HepG2 (cell line): ENCODE data around the gene SAMD10. TPM values are rescaled to one million over a fixed set of nuclear protein-coding genes. Genes with fewer than 3 reads are reported as not detected.

ENCODE experiments used
- BRD4 ChIP-seq: sonication (generic); formaldehyde crosslinking; IDR thresholded peaks from 2 replicates; pipeline ENCODE4 v1.4.0; 2020; ENCODE audit warnings: missing genetic modification reagents
- DNMT3B ChIP-seq: conservative IDR thresholded peaks from 2 replicates; pipeline ENCODE4 v1.6.1; 2016; ENCODE audit warnings: missing biosample characterization, control low read depth
- E2F1 ChIP-seq: sonication (generic); formaldehyde crosslinking; IDR thresholded peaks from 2 replicates; pipeline ENCODE4 v1.5.0; 2020; ENCODE audit warnings: missing genetic modification reagents
- HCFC1 ChIP-seq: fragments of 150-350 bp; IDR thresholded peaks from 2 replicates; pipeline ENCODE4 v1.6.1; 2014; ENCODE audit warnings: low read depth, low read length
- IKZF1 ChIP-seq: fragments of 450-650 bp; IDR thresholded peaks from 2 replicates; pipeline ENCODE4 v1.7.1; 2016
- KDM4B ChIP-seq: sonication (generic); formaldehyde crosslinking; IDR thresholded peaks from 2 replicates; pipeline ENCODE4 v1.4.0; 2020; ENCODE audit warnings: missing genetic modification reagents
- MEF2D ChIP-seq: sonication (generic); formaldehyde crosslinking; IDR thresholded peaks from 2 replicates; pipeline ENCODE4 v1.5.1; 2020; ENCODE audit warnings: mild to moderate bottlenecking, missing genetic modification reagents
- MTF2 ChIP-seq: sonication (generic); formaldehyde crosslinking; IDR thresholded peaks from 2 replicates; pipeline ENCODE4 v1.5.0; 2020; ENCODE audit warnings: missing genetic modification reagents, borderline replicate concordance
- RELA ChIP-seq: sonication (generic); formaldehyde crosslinking; IDR thresholded peaks from 2 replicates; pipeline ENCODE4 v1.4.0; 2020; ENCODE audit warnings: missing genetic modification reagents
- ZBTB38 ChIP-seq: sonication (generic); formaldehyde crosslinking; IDR thresholded peaks from 2 replicates; pipeline ENCODE4 v1.5.1; 2020; ENCODE audit warnings: mild to moderate bottlenecking, missing genetic modification reagents
- ZNF17 ChIP-seq: sonication (generic); formaldehyde crosslinking; IDR thresholded peaks from 2 replicates; pipeline ENCODE4 v1.5.0; 2020; ENCODE audit warnings: mild to moderate bottlenecking, missing genetic modification reagents
- ZNF235 ChIP-seq: sonication (generic); formaldehyde crosslinking; IDR thresholded peaks from 2 replicates; pipeline ENCODE4 v1.8.1; 2023; ENCODE audit warnings: mild to moderate bottlenecking, missing genetic modification reagents, borderline replicate concordance
- ZNF503 ChIP-seq: sonication (generic); formaldehyde crosslinking; IDR thresholded peaks from 2 replicates; pipeline ENCODE4 v1.4.0; 2020; ENCODE audit warnings: missing genetic modification reagents
- ZNF547 ChIP-seq: sonication (generic); formaldehyde crosslinking; IDR thresholded peaks from 2 replicates; pipeline ENCODE4 v1.5.1; 2020; ENCODE audit warnings: mild to moderate bottlenecking, missing genetic modification reagents
- ZNF569 ChIP-seq: sonication (generic); formaldehyde crosslinking; IDR thresholded peaks from 2 replicates; pipeline ENCODE4 v1.5.0; 2020; ENCODE audit warnings: mild to moderate bottlenecking, missing genetic modification reagents, moderate library complexity, borderline replicate concordance
- ZNF577 ChIP-seq: sonication (generic); formaldehyde crosslinking; IDR thresholded peaks from 2 replicates; pipeline ENCODE4 v1.4.0; 2020; ENCODE audit warnings: mild to moderate bottlenecking, low read depth, missing genetic modification reagents, borderline replicate concordance
- polyA plus RNA-seq, 8 experiments: library from polyadenylated mRNA; depleted of rRNA in 3 of 8; stranded (reverse) in 7 of 8; unstranded in 1 of 8; fragments of >200 nt; fragmentation: Illumina TruSeq in 4 of 8; extraction: Trizol in 4 of 8; gene quantifications; 2 replicates each; pipeline versions ENCODE4 v1.2.1 to v1.2.3, GENCODE V29; 2011 to 2016; ENCODE audit warnings: low read depth in 4 of 8, missing spikeins in 1 of 8, mixed read lengths in 1 of 8; ENCODE audit not compliant: insufficient read depth in 1 of 8
- total RNA-seq, 5 experiments: library from RNA; depleted of rRNA; stranded (reverse); fragments of >200 nt; fragmentation: Illumina TruSeq; extraction: Trizol; gene quantifications; 2 replicates each; pipeline ENCODE4 v1.2.3, GENCODE V29; 2016; ENCODE audit warnings: low read depth in 1 of 5
- TF ChIP-seq, protein P1 (sequence below): sonication (generic); formaldehyde crosslinking; IDR thresholded peaks from 2 replicates; pipeline ENCODE4 v1.5.0; 2020; ENCODE audit warnings: missing genetic modification reagents, mild to moderate bottlenecking, borderline replicate concordance

Gene SAMD10
- total and polyA plus RNA-seq, 2 of the 13 experiments (the other 11 are each of a cell fraction or from before 2014, with no cell fraction given), result 6.1 to 11.0 TPM

- TF ChIP-seq DNMT3B (CRISPR knock-in tag) (peak; percentile 65; the same call in 1 of the 2 replicates), ZNF17 (CRISPR knock-in tag) (no peak), ZNF503 (CRISPR knock-in tag) (peak; percentile 88; the same call in 1 of the 2 replicates), MTF2 (CRISPR knock-in tag) (peak; percentile 82; the same call in 1 of the 2 replicates), KDM4B (CRISPR knock-in tag) (peak; percentile 95), HCFC1 (peak; percentile 90), E2F1 (peak; percentile 70; the same call in 1 of the 2 replicates), MEF2D (CRISPR knock-in tag) (peak; percentile 95), BRD4 (peak; percentile 89), ZNF569 (CRISPR knock-in tag) (no peak), ZNF577 (CRISPR knock-in tag) (0 out of 2 replicates have a peak, but pooled peaks have one; percentile 9), RELA (CRISPR knock-in tag) (no peak), ZNF547 (0 out of 2 replicates have a peak, but pooled peaks have one; percentile 45), ZBTB38 (CRISPR knock-in tag) (peak; percentile 95), ZNF235 (peak; percentile 92; the same call in 1 of the 2 replicates), IKZF1 (no peak)
- TF ChIP-seq, protein P1, sequence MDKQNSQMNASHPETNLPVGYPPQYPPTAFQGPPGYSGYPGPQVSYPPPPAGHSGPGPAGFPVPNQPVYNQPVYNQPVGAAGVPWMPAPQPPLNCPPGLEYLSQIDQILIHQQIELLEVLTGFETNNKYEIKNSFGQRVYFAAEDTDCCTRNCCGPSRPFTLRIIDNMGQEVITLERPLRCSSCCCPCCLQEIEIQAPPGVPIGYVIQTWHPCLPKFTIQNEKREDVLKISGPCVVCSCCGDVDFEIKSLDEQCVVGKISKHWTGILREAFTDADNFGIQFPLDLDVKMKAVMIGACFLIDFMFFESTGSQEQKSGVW (CRISPR knock-in tag), result no peak; the same call in 1 of the 2 replicates
Measured at GRCh38 chr20:63980806-63981728, 1.6 kb upstream of the SAMD10 start, which contains the start of gene PRPF6 (continued).
